ENCODE data around the gene RNF217. TPM values are rescaled to one million over a fixed set of nuclear protein-coding genes. Genes with fewer than 3 reads are reported as not detected.

RNF217 gene
- total RNA-seq, 4 donors from 2014 or later = 6.0 to 24.3 (median 16.0) TPM

- no peak for TF ChIP-seq POLR2AphosphoS5 (IDR thresholded peaks at IDR 0.05)
- TF ChIP-seq CTCF (IDR thresholded peaks at IDR 0.05) = no peak
- no peak for TF ChIP-seq EP300 (IDR thresholded peaks at IDR 0.05; ENCODE audit: low read depth)
- no peak for TF ChIP-seq POLR2A (IDR thresholded peaks at IDR 0.05)
- DNase-seq = no peak
- no peak overlapping the region for H3K4me3 ChIP-seq
- H3K27me3 ChIP-seq = no peaks in the 10 kb centered on the region
- H3K27ac ChIP-seq = no peak overlapping the region
- H3K4me1 ChIP-seq = peaks cover 0 to 34% (median 4%) of the 10 kb centered on the region in 4 donors
- in situ Hi-C loops (cut with MboI; ENCODE audit: low pct_ligation_motif_present in 1 of 4, low pct_unique_long_range_greater_than_20kb in 1 of 4, low sequenced_read_pairs in 3 of 4) (no loop called here), intact Hi-C loops (cut with DNase I; ENCODE audit: low total_unique reads) (no loop called here)
- H3K9me3 ChIP-seq = no peaks in the 10 kb centered on the region
- H3K36me3 ChIP-seq = no peaks in the 10 kb centered on the region
Observed at GRCh38 chr6:124995131-124995530, 32.9 kb downstream of the RNF217 start.

GRCh38 chr6:124995645-124996325 is 33.5 kb downstream of the RNF217 start:
- Histone ChIP-seq H3K27me3 (no peaks in the 10 kb centered on the region), H3K4me3 (no peak overlapping the region), H3K36me3 (no peaks in the 10 kb centered on the region), H3K27ac (no peak overlapping the region), H3K4me1 (peaks cover 0 to 34% (median 4%) of the 10 kb centered on the region in 4 donors), H3K9me3 (no peaks in the 10 kb centered on the region)
- in situ Hi-C loops (cut with MboI; ENCODE audit: low pct_ligation_motif_present in 1 of 4, low pct_unique_long_range_greater_than_20kb in 1 of 4, low sequenced_read_pairs in 3 of 4) = no loop called here
- no peak for DNase-seq
- TF ChIP-seq POLR2A (IDR thresholded peaks at IDR 0.05) (no peak), CTCF (IDR thresholded peaks at IDR 0.05) (no peak), EP300 (IDR thresholded peaks at IDR 0.05; ENCODE audit: low read depth) (no peak), POLR2AphosphoS5 (IDR thresholded peaks at IDR 0.05) (no peak)
- intact Hi-C loops (cut with DNase I; ENCODE audit: low total_unique reads) = no loop called here
- WGBS, 2 donors (ENCODE audit: low coverage in 1 of 2) = 84 to 89% methylated on average over 7 to 8 of the region's 8 CpGs

GRCh38 chr6:124996411-124996810 is 34.2 kb downstream of the RNF217 start:
- Histone ChIP-seq H3K4me1 (peaks cover 0 to 34% (median 4%) of the 10 kb centered on the region in 4 donors), H3K27me3 (no peaks in the 10 kb centered on the region), H3K36me3 (no peaks in the 10 kb centered on the region), H3K4me3 (no peak overlapping the region), H3K9me3 (no peaks in the 10 kb centered on the region), H3K27ac (no peak overlapping the region)
- intact Hi-C loops (cut with DNase I; ENCODE audit: low total_unique reads) (no loop called here), in situ Hi-C loops (cut with MboI; ENCODE audit: low pct_ligation_motif_present in 1 of 4, low pct_unique_long_range_greater_than_20kb in 1 of 4, low sequenced_read_pairs in 3 of 4) (no loop called here)
- no peak for TF ChIP-seq POLR2A (IDR thresholded peaks at IDR 0.05)
- no peak for TF ChIP-seq POLR2AphosphoS5 (IDR thresholded peaks at IDR 0.05)
- TF ChIP-seq CTCF (IDR thresholded peaks at IDR 0.05) = no peak
- no peak for TF ChIP-seq EP300 (IDR thresholded peaks at IDR 0.05; ENCODE audit: low read depth)
- no peak for DNase-seq

GRCh38 chr6:124997196-124997875 is 35.1 kb downstream of the RNF217 start:
- Histone ChIP-seq H3K4me1 (peaks cover 0 to 34% (median 4%) of the 10 kb centered on the region in 4 donors), H3K36me3 (no peaks in the 10 kb centered on the region), H3K27me3 (no peaks in the 10 kb centered on the region), H3K27ac (no peak overlapping the region), H3K4me3 (no peak overlapping the region), H3K9me3 (no peaks in the 10 kb centered on the region)
- intact Hi-C loops (cut with DNase I; ENCODE audit: low total_unique reads) (no loop called here), in situ Hi-C loops (cut with MboI; ENCODE audit: low pct_ligation_motif_present in 1 of 4, low pct_unique_long_range_greater_than_20kb in 1 of 4, low sequenced_read_pairs in 3 of 4) (no loop called here)
- no peak for DNase-seq
- TF ChIP-seq CTCF (IDR thresholded peaks at IDR 0.05) = no peak
- TF ChIP-seq POLR2A (IDR thresholded peaks at IDR 0.05) = no peak
- no peak for TF ChIP-seq POLR2AphosphoS5 (IDR thresholded peaks at IDR 0.05)
- no peak for TF ChIP-seq EP300 (IDR thresholded peaks at IDR 0.05; ENCODE audit: low read depth)
- 72 to 84% methylated on average over 5 to 8 of the region's 8 CpGs for WGBS, 2 donors (ENCODE audit: low coverage in 1 of 2)

All from transverse colon (tissue), 4 donors.